Central memory CD8-positive, alpha-beta T cell (primary cell): ENCODE measurements around the gene HTD2.

Experiments
- ATAC-seq: fragments of 150-1000 bp; cut with Tn5 transposase; replicated peaks from 2 replicates; pipeline ENCODE4 v1.10.0; 2022; ENCODE audit warnings: mild to moderate bottlenecking, moderate FRiP score, moderate number of reproducible peaks; ENCODE audit not compliant: poor library complexity, severe bottlenecking; ENCODE audit errors: extremely low read depth
- DNase-seq, 2 donors: peaks; one replicate each; pipeline ENCODE4 v3.0.0; 2021; ENCODE audit warnings: low spot score in 2 of 2
- H3K27ac Mint-ChIP-seq: one replicate; pipeline ENCODE4 v1.8.0; 2022; ENCODE audit warnings: low read depth, mild to moderate bottlenecking, moderate library complexity, mixed read lengths
- H3K27me3 Mint-ChIP-seq: one replicate; pipeline ENCODE4 v1.8.0; 2022; ENCODE audit warnings: mixed read lengths
- H3K36me3 Mint-ChIP-seq: one replicate; pipeline ENCODE4 v1.8.0; 2022; ENCODE audit warnings: mild to moderate bottlenecking, moderate library complexity, mixed read lengths; ENCODE audit not compliant: insufficient read depth
- H3K4me1 Mint-ChIP-seq: one replicate; pipeline ENCODE4 v1.8.0; 2022; ENCODE audit warnings: mixed read lengths
- H3K4me3 Mint-ChIP-seq: one replicate; pipeline ENCODE4 v1.8.0; 2022; ENCODE audit warnings: mild to moderate bottlenecking, moderate library complexity, mixed read lengths
- H3K9me3 Mint-ChIP-seq: one replicate; pipeline ENCODE4 v1.8.0; 2022; ENCODE audit warnings: mixed read lengths

HTD2 gene

DNA sequence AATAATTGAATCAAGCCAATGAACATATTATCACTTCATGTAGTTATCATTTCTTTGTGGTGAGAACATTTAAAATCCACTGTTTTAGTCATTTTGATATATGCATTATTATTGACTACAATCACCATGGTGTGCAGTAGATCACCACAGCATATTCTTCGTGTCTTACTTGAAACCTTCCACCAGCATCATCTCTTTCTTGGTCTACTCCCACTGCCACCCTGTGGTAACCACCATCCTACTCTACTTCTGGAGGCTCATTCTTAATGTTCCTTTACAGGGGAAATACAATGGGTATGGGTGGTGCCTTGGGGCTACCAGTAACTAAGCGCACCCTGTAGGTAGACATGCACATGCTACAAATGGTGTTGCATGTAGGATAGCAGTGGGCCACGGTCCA, 51.8 kb downstream of the HTD2 start:
- H3K4me3 Mint-ChIP-seq, result no peak overlapping the region
- peaks cover 22% of the 10 kb centered on the region for H3K4me1 Mint-ChIP-seq
- no peak overlapping the region for H3K27ac Mint-ChIP-seq
- H3K9me3 Mint-ChIP-seq, result no peaks in the 10 kb centered on the region
- H3K27me3 Mint-ChIP-seq, result no peaks in the 10 kb centered on the region
- ATAC-seq, result no peak
- no peaks in the 10 kb centered on the region for H3K36me3 Mint-ChIP-seq
- no peak for DNase-seq

DNA sequence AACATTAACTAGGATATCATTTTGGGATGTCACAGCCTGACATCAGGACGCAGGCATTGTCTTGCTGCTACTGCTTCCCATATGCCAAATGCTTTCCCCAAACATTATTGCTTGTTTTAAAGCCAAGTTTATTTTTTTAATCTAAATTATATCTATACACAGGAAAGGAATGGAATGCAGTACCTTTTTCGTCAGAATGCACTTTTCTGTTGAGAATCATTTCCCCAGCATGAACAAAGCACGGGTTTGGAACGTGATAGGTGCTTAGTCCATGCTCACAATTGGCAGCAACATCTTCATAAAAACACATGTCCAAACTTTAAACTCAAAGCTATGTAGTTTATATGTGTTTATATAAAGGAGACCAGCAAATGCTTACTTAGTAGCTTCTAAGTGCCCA, 52.5 kb downstream of the HTD2 start:
- DNase-seq (no peak), ATAC-seq (no peak)
- no peaks in the 10 kb centered on the region for H3K27me3 Mint-ChIP-seq
- H3K4me3 Mint-ChIP-seq, result no peak overlapping the region
- H3K4me1 Mint-ChIP-seq, result peaks cover 22% of the 10 kb centered on the region
- no peaks in the 10 kb centered on the region for H3K9me3 Mint-ChIP-seq
- no peaks in the 10 kb centered on the region for H3K36me3 Mint-ChIP-seq
- no peak overlapping the region for H3K27ac Mint-ChIP-seq

DNA sequence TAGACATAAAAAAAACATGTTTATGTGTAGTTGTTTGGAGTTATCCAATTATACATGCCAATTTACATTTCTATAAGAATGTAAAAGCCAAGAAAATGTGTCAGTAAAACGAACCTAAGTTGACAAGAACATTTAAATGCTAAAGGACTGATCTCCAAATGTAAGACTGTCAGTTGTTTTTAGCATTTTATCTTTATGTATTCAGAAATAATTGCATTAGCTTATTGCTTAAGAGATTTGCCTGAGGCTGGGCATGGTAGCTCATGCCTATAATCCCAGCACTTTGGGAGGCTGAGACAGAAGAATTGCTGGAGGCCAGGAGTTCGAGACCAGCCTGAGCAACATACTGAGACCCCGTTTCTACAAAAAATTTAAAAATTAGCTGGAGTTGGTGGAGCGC, 53.3 kb downstream of the HTD2 start:
- Mint-ChIP-seq H3K9me3 (no peaks in the 10 kb centered on the region), H3K27ac (no peak overlapping the region), H3K4me3 (no peak overlapping the region), H3K36me3 (no peaks in the 10 kb centered on the region), H3K4me1 (peaks cover 21% of the 10 kb centered on the region), H3K27me3 (no peaks in the 10 kb centered on the region)
- ATAC-seq (no peak), DNase-seq (no peak)

DNA sequence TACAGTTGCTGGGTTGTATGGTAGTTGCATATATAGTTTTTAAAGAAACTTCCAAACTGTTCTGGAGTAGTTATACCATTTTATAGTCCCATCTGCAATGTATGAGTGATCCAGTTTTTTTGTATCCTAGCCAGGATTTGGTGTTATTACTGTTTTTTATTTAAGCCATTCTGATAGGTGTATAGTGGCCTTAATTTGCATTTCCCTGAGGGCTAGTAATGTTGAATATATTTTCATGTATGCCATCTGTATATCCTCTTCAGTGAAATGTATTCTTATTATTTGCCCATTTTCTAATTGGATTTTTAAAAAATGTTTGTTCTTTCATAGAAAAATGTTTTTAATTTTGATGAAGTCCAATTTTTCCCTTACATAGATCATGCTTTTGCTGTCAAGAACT, 55.5 kb downstream of the HTD2 start:
- Mint-ChIP-seq H3K4me1 (peaks cover 33% of the 10 kb centered on the region), H3K27me3 (no peaks in the 10 kb centered on the region), H3K36me3 (peaks cover 2% of the 10 kb centered on the region), H3K4me3 (no peak overlapping the region), H3K9me3 (no peaks in the 10 kb centered on the region), H3K27ac (no peak overlapping the region)
- DNase-seq, result no peak
- no peak for ATAC-seq

DNA sequence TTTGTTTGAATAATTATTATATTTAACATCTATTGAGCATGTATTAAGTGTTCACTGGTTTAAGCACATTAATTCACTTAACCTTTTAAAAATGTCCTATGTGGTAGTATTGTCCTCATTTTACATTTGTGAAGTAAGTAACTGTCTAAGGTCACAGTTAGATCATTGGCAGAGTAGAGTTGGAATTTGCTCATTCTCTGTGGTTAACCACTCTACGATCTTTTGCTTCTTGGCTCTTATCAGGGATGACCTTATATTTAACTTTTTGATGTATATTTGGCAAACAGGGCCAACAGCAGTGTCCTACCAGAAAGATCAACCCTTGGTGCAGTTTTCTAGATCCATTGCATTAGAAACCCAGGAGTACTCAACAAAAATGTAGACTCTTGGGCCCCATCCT, 60.4 kb downstream of the HTD2 start:
- Mint-ChIP-seq H3K36me3 (peaks cover 3% of the 10 kb centered on the region), H3K4me1 (peaks cover 31% of the 10 kb centered on the region), H3K4me3 (no peak overlapping the region), H3K9me3 (no peaks in the 10 kb centered on the region), H3K27me3 (no peaks in the 10 kb centered on the region), H3K27ac (peak overlapping the region; percentile 13)
- DNase-seq, result no peak
- ATAC-seq, result no peak

DNA sequence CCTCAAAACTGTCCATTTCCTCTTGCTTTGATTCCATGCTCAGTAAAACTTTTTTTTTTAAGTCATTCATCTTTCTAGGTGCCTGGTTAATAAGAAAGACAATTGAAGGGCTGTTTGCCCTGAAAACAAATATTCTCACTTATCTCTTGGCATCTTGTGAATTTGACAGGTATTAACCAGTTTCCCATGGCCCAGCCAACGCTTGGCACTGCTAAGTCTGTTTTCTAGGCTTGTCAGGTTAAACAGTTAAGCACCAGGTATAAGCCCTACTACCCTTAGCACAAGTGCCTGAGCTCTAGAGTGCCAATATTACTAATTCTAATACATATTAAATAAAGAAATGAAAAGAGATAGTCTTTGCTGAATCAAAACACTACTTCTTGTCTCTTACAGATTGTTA, 62.7 kb downstream of the HTD2 start:
- Mint-ChIP-seq H3K4me3 (no peak overlapping the region), H3K27me3 (no peaks in the 10 kb centered on the region), H3K27ac (no peak overlapping the region), H3K4me1 (peaks cover 19% of the 10 kb centered on the region), H3K9me3 (no peaks in the 10 kb centered on the region), H3K36me3 (peaks cover 5% of the 10 kb centered on the region)
- ATAC-seq (no peak), DNase-seq (no peak)
